ENCODE measurements around the gene CCDC117. TPM values are rescaled to one million over a fixed set of nuclear protein-coding genes. Genes with fewer than 3 reads are reported as not detected.
"Not testable (repeated sequence)": the region's sequence is repeated elsewhere in the genome, so short reads cannot be mapped to it uniquely, and the experiment has no call there.

The CCDC117 gene
- total RNA-seq, 1 donor from 2014 or later, result 27.6 TPM

- not testable (repeated sequence) for ATAC-seq; DNase-seq (ENCODE audit: low spot score)
These were observed 52.0 kb downstream of the CCDC117 start for GRCh38 chr22:28824455-28824854.

- DNase-seq (ENCODE audit: low spot score); ATAC-seq: not testable (repeated sequence)
These were observed 53.9 kb downstream of the CCDC117 start for GRCh38 chr22:28826430-28826829.

- ATAC-seq (no peak), DNase-seq (ENCODE audit: low spot score) (no peak)
These were observed 54.4 kb downstream of the CCDC117 start for GRCh38 chr22:28826921-28827320.

GRCh38 chr22:28829358-28830181 is 57.1 kb downstream of the CCDC117 start:
- ATAC-seq (peak; percentile 98), DNase-seq (ENCODE audit: low spot score) (peak; percentile 86)

GRCh38 chr22:28830441-28830840 is 57.9 kb downstream of the CCDC117 start:
- ATAC-seq (no peak), DNase-seq (ENCODE audit: low spot score) (no peak)

GRCh38 chr22:28831140-28832072 is 58.9 kb downstream of the CCDC117 start:
- DNase-seq (ENCODE audit: low spot score) (no peak), ATAC-seq (no peak)

- DNase-seq (ENCODE audit: low spot score), result no peak
- no peak for ATAC-seq
These were observed 60.2 kb downstream of the CCDC117 start for GRCh38 chr22:28832731-28833130.

GRCh38 chr22:28833276-28833923 is 60.9 kb downstream of the CCDC117 start:
- no peak for ATAC-seq

GRCh38 chr22:28835630-28836189 is 63.2 kb downstream of the CCDC117 start:
- DNase-seq (ENCODE audit: low spot score), result no peak
- ATAC-seq, result no peak

More at GRCh38 chr22:28833276-28833923, 60.9 kb downstream of the CCDC117 start:
- no peak for DNase-seq (ENCODE audit: low spot score)

- no peak for ATAC-seq
- no peak for DNase-seq (ENCODE audit: low spot score)
These were observed 65.1 kb downstream of the CCDC117 start for GRCh38 chr22:28837640-28838039.

Other genes starting within 250 kb of the CCDC117 start
- 12.3 TPM for gene TTC28, start 92.9 kb upstream of the CCDC117 start, total RNA-seq
- gene CHEK2, start 30.9 kb upstream of the CCDC117 start, total RNA-seq, result 2.7 TPM
- 11.6 TPM for gene HSCB, start 30.7 kb upstream of the CCDC117 start, total RNA-seq
- 389 TPM for gene XBP1, start 27.9 kb downstream of the CCDC117 start, total RNA-seq
- gene ZNRF3, start 110.9 kb downstream of the CCDC117 start, total RNA-seq, result 7.3 TPM